ENCODE results near the gene LAMC1. TPM values are rescaled to one million over a fixed set of nuclear protein-coding genes. Genes with fewer than 3 reads are reported as not detected.

Gene LAMC1
- polyA plus RNA-seq, 1 donor from 2014 or later: 4.2 TPM

DNA sequence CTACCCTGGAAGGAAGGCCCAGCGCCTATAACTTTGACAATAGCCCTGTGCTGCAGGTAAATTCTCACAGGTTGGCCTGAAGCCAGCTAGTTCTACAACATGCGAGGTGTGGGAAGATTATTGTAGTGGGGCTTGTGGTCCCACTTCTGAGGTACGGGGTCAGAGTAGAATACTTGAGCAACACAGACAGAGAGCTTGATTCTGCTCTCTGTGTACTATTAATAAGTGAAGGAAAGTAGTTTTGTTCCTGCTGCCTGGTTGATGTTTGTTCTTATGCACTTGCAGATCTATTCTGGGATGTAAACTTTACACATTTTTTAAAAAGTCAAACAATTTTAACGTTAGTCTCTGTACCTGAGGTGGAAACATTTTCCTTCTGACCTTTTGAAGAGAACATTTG, 80.4 kb downstream of the LAMC1 start:
- TF ChIP-seq RAD21 (conservative IDR thresholded peaks at IDR 0.05): no peak
- TF ChIP-seq EP300 (conservative IDR thresholded peaks at IDR 0.05; ENCODE audit: poor library complexity, severe bottlenecking): no peak
- TF ChIP-seq MXI1 (conservative IDR thresholded peaks at IDR 0.05; ENCODE audit: poor library complexity, severe bottlenecking): no peak
- no peak for TF ChIP-seq POLR2AphosphoS5 (IDR thresholded peaks at IDR 0.05)
- no peak for TF ChIP-seq EZH2 (IDR thresholded peaks at IDR 0.05; ENCODE audit: borderline replicate concordance, insufficient read depth, low read length, poor library complexity, severe bottlenecking)
- TF ChIP-seq, protein P1, sequence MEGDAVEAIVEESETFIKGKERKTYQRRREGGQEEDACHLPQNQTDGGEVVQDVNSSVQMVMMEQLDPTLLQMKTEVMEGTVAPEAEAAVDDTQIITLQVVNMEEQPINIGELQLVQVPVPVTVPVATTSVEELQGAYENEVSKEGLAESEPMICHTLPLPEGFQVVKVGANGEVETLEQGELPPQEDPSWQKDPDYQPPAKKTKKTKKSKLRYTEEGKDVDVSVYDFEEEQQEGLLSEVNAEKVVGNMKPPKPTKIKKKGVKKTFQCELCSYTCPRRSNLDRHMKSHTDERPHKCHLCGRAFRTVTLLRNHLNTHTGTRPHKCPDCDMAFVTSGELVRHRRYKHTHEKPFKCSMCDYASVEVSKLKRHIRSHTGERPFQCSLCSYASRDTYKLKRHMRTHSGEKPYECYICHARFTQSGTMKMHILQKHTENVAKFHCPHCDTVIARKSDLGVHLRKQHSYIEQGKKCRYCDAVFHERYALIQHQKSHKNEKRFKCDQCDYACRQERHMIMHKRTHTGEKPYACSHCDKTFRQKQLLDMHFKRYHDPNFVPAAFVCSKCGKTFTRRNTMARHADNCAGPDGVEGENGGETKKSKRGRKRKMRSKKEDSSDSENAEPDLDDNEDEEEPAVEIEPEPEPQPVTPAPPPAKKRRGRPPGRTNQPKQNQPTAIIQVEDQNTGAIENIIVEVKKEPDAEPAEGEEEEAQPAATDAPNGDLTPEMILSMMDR (IDR thresholded peaks at IDR 0.05; ENCODE audit: poor library complexity, severe bottlenecking): no peak
- no peak for TF ChIP-seq SMC3 (conservative IDR thresholded peaks at IDR 0.05; ENCODE audit: poor library complexity)
- no peak for TF ChIP-seq TAF1 (IDR thresholded peaks at IDR 0.05; ENCODE audit: low read depth)
- TF ChIP-seq, protein P2, sequence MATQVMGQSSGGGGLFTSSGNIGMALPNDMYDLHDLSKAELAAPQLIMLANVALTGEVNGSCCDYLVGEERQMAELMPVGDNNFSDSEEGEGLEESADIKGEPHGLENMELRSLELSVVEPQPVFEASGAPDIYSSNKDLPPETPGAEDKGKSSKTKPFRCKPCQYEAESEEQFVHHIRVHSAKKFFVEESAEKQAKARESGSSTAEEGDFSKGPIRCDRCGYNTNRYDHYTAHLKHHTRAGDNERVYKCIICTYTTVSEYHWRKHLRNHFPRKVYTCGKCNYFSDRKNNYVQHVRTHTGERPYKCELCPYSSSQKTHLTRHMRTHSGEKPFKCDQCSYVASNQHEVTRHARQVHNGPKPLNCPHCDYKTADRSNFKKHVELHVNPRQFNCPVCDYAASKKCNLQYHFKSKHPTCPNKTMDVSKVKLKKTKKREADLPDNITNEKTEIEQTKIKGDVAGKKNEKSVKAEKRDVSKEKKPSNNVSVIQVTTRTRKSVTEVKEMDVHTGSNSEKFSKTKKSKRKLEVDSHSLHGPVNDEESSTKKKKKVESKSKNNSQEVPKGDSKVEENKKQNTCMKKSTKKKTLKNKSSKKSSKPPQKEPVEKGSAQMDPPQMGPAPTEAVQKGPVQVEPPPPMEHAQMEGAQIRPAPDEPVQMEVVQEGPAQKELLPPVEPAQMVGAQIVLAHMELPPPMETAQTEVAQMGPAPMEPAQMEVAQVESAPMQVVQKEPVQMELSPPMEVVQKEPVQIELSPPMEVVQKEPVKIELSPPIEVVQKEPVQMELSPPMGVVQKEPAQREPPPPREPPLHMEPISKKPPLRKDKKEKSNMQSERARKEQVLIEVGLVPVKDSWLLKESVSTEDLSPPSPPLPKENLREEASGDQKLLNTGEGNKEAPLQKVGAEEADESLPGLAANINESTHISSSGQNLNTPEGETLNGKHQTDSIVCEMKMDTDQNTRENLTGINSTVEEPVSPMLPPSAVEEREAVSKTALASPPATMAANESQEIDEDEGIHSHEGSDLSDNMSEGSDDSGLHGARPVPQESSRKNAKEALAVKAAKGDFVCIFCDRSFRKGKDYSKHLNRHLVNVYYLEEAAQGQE (IDR thresholded peaks at IDR 0.05; ENCODE audit: borderline replicate concordance): no peak
- Histone ChIP-seq H3K27ac (ENCODE audit: low read length) (no peak overlapping the region), H3K27me3 (ENCODE audit: insufficient read depth, low read depth, low read length) (no peaks in the 10 kb centered on the region), H2AFZ (ENCODE audit: low read depth, low read length) (no peak overlapping the region), H3K4me2 (ENCODE audit: low read length) (no peak overlapping the region), H4K20me1 (ENCODE audit: insufficient read depth) (no peaks in the 10 kb centered on the region), H3K9ac (ENCODE audit: low read length) (no peak overlapping the region), H3K9me2 (ENCODE audit: insufficient read depth, low read length) (no peaks in the 10 kb centered on the region), H3K79me2 (replicated peaks; ENCODE audit: insufficient read depth, low read length) (no peaks in the 10 kb centered on the region), H3F3A (ENCODE audit: insufficient read depth, low read length, poor library complexity, severe bottlenecking) (no peaks in the 10 kb centered on the region), H3K4me3 (ENCODE audit: low read length) (no peak overlapping the region), H3K9me3 (ENCODE audit: low read length) (no peaks in the 10 kb centered on the region), H3K36me3 (ENCODE audit: insufficient read depth, low read length) (no peaks in the 10 kb centered on the region)

DNA sequence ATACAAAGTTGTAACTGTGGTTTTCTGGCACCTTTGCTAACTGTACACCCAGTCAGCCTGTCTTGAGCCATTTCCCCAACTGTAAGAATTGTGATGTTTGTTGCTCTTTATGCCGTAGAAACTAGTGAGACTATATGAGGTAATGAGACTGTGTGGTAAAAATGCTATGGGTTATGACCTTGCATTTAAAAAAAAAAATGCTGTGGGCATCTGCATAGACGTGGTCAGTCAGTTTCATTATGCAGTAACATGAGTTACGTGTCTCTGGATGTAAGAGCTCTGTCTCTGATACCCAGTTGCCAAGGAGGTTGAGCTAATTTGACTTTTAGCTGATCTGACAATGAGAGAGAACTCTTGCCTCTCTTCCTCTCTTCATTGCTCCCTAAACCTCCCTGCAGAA, 82.2 kb downstream of the LAMC1 start:
- Histone ChIP-seq H3K27me3 (ENCODE audit: insufficient read depth, low read depth, low read length) (no peaks in the 10 kb centered on the region), H3K9ac (ENCODE audit: low read length) (no peak overlapping the region), H4K20me1 (ENCODE audit: insufficient read depth) (no peaks in the 10 kb centered on the region), H3K9me2 (ENCODE audit: insufficient read depth, low read length) (no peaks in the 10 kb centered on the region), H3K9me3 (ENCODE audit: low read length) (no peaks in the 10 kb centered on the region), H2AFZ (ENCODE audit: low read depth, low read length) (no peak overlapping the region), H3K4me2 (ENCODE audit: low read length) (no peak overlapping the region), H3K36me3 (ENCODE audit: insufficient read depth, low read length) (no peaks in the 10 kb centered on the region), H3K4me3 (ENCODE audit: low read length) (no peak overlapping the region), H3F3A (ENCODE audit: insufficient read depth, low read length, poor library complexity, severe bottlenecking) (no peaks in the 10 kb centered on the region), H3K27ac (ENCODE audit: low read length) (no peak overlapping the region), H3K79me2 (replicated peaks; ENCODE audit: insufficient read depth, low read length) (no peaks in the 10 kb centered on the region)
- no peak for TF ChIP-seq EP300 (conservative IDR thresholded peaks at IDR 0.05; ENCODE audit: poor library complexity, severe bottlenecking)
- no peak for TF ChIP-seq POLR2AphosphoS5 (IDR thresholded peaks at IDR 0.05)
- TF ChIP-seq TAF1 (IDR thresholded peaks at IDR 0.05; ENCODE audit: low read depth): no peak
- TF ChIP-seq MXI1 (conservative IDR thresholded peaks at IDR 0.05; ENCODE audit: poor library complexity, severe bottlenecking): no peak
- TF ChIP-seq, protein P2 (IDR thresholded peaks at IDR 0.05; ENCODE audit: borderline replicate concordance): no peak
- TF ChIP-seq SMC3 (conservative IDR thresholded peaks at IDR 0.05; ENCODE audit: poor library complexity): no peak
- TF ChIP-seq, protein P1 (IDR thresholded peaks at IDR 0.05; ENCODE audit: poor library complexity, severe bottlenecking): no peak
- TF ChIP-seq RAD21 (conservative IDR thresholded peaks at IDR 0.05): no peak
- TF ChIP-seq EZH2 (IDR thresholded peaks at IDR 0.05; ENCODE audit: borderline replicate concordance, insufficient read depth, low read length, poor library complexity, severe bottlenecking): no peak

Data from neural cell (in vitro differentiated cells).